H1 (cell line): ENCODE data around the gene PRRC2C. TPM values are rescaled to one million over a fixed set of nuclear protein-coding genes. Genes with fewer than 3 reads are reported as not detected.

Experiments
- CREB1 ChIP-seq: IDR thresholded peaks from 2 replicates; pipeline ENCODE4 v1.6.1; 2012; ENCODE audit warnings: inconsistent platforms
- EZH2 ChIP-seq: fragments of 200-600 bp; sonication (generic); IDR thresholded peaks from 2 replicates; pipeline ENCODE4 v1.7.1; 2012; ENCODE audit warnings: low read depth, mild to moderate bottlenecking, moderate library complexity, low read length, inconsistent platforms; ENCODE audit not compliant: severe bottlenecking
- HDAC2 ChIP-seq, 2 experiments: fragments of 300-600 bp in 1 of 2; sonication (generic) in 1 of 2; IDR thresholded peaks; 2 replicates each; pipeline ENCODE4 v1.6.1; 2011 to 2012; ENCODE audit warnings: low read depth in 2 of 2, low read length in 2 of 2, mild to moderate bottlenecking in 2 of 2, moderate library complexity in 2 of 2, borderline replicate concordance in 1 of 2, inconsistent platforms in 1 of 2
- RFX5 ChIP-seq: IDR thresholded peaks from 2 replicates; pipeline ENCODE4 v1.6.1; 2011; ENCODE audit warnings: low read depth, low read length, improper control_type of control experiment, borderline replicate concordance
- TCF12 ChIP-seq: IDR thresholded peaks from 2 replicates; pipeline ENCODE4 v1.6.1; 2011; ENCODE audit warnings: low read depth, mild to moderate bottlenecking, low read length
- polyA plus RNA-seq, 7 experiments: library from polyadenylated mRNA; depleted of rRNA in 3 of 7; stranded (reverse) in 5 of 7; unstranded in 2 of 7; fragments of >200 nt in 5 of 7; fragments of 200-250 nt in 2 of 7; gene quantifications; 1 replicate in 5 of 7; 2 replicates in 1 of 7; 4 replicates in 1 of 7; pipeline versions ENCODE4 v1.2.1 to v1.2.3, GENCODE V29; 2011 to 2013; ENCODE audit warnings: missing spikeins in 2 of 7, mixed read lengths in 2 of 7
- total RNA-seq: library from RNA; stranded (reverse); fragmentation: NEBNext Ultra II Directional; extraction: Animal tissue kit (Norgen Biotek cat#: 25700); gene quantifications from 2 replicates; pipeline ENCODE4 v1.2.1, GENCODE V29; 2021
- TF ChIP-seq, protein P1 (sequence below), 3 experiments: IDR thresholded peaks; 1 replicate in 2 of 3; 2 replicates in 1 of 3; pipeline versions ENCODE4 v1.5.1 to v1.6.1; 2011; ENCODE audit warnings: low read length in 3 of 3, mild to moderate bottlenecking in 3 of 3, inconsistent platforms in 2 of 3, low read depth in 1 of 3, moderate library complexity in 1 of 3; ENCODE audit not compliant: insufficient read depth in 1 of 3; ENCODE audit errors: control extremely low read depth in 1 of 3

The PRRC2C gene
- total and polyA plus RNA-seq, 2 of the 8 experiments (the other 6 are each of a cell fraction or from before 2014, with no cell fraction given), result 125 to 264 TPM

DNA sequence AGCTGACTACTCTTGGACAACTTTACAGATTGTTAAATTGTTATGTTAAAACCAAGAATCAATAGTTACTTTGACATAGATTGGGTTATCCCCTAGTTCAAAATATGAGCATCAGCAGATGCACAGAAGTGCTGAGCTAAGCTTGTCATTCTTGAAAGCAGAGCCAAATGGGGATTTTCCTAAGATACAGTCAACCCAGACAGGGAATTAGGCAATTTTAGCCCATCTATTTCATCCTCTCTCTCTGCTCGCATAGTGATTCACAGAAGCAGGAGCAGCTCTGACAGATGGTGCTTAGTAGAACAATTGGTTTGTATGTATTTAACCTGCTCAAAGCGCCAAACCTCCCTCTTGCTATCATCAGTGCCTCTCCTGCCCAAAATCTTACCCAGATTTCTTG is 27.9 kb upstream of the PRRC2C start (continued):
- TF ChIP-seq HDAC2 (IDR thresholded peaks at IDR 0.05; ENCODE audit: borderline replicate concordance in 1 of 2, low read depth in 2 of 2, low read length in 2 of 2) (no peak), EZH2 (no peak), TCF12 (no peak), CREB1 (no peak), RFX5 (no peak)
- TF ChIP-seq, protein P1, sequence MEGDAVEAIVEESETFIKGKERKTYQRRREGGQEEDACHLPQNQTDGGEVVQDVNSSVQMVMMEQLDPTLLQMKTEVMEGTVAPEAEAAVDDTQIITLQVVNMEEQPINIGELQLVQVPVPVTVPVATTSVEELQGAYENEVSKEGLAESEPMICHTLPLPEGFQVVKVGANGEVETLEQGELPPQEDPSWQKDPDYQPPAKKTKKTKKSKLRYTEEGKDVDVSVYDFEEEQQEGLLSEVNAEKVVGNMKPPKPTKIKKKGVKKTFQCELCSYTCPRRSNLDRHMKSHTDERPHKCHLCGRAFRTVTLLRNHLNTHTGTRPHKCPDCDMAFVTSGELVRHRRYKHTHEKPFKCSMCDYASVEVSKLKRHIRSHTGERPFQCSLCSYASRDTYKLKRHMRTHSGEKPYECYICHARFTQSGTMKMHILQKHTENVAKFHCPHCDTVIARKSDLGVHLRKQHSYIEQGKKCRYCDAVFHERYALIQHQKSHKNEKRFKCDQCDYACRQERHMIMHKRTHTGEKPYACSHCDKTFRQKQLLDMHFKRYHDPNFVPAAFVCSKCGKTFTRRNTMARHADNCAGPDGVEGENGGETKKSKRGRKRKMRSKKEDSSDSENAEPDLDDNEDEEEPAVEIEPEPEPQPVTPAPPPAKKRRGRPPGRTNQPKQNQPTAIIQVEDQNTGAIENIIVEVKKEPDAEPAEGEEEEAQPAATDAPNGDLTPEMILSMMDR (IDR thresholded peaks at IDR 0.05; ENCODE audit: control extremely low read depth in 1 of 3, insufficient read depth in 1 of 3, low read depth in 1 of 3, low read length in 3 of 3), result no peak
